K562 (cell line): Measurements from ENCODE around the gene NR0B2. TPM values are rescaled to one million over a fixed set of nuclear protein-coding genes. Genes with fewer than 3 reads are reported as not detected.
A peak's percentile ranks its signal among the peaks of the same experiment; 100 is the strongest.

Experiments
- ARHGAP35 ChIP-seq: fragments of 450-650 bp; IDR thresholded peaks from 2 replicates; pipeline ENCODE4 v1.6.1; 2018; ENCODE audit not compliant: partially characterized antibody
- BCL6 ChIP-seq: fragments of 250-450 bp; sonication (Bioruptor Pico); IDR thresholded peaks from 2 replicates; pipeline ENCODE4 v1.4.0; 2020
- ETV5 ChIP-seq: sonication (generic); formaldehyde crosslinking; IDR thresholded peaks from 2 replicates; pipeline ENCODE4 v1.4.0; 2020; ENCODE audit warnings: low read depth, mild to moderate bottlenecking, missing genetic modification reagents
- HNRNPL ChIP-seq: fragments of 200-400 bp; formaldehyde crosslinking; IDR thresholded peaks from 2 replicates; pipeline ENCODE4 v1.6.1; 2017; ENCODE audit warnings: low read depth, mild to moderate bottlenecking, low read length
- NCOA1 ChIP-seq: fragments of 450-650 bp; IDR thresholded peaks from 2 replicates; pipeline ENCODE4 v1.6.1; 2016; ENCODE audit warnings: low read depth
- NFRKB ChIP-seq: fragments of 450-650 bp; IDR thresholded peaks from 2 replicates; pipeline ENCODE4 v1.6.1; 2016; ENCODE audit warnings: low read depth
- RB1 ChIP-seq: fragments of 450-650 bp; IDR thresholded peaks from 2 replicates; pipeline ENCODE4 v1.6.1; 2017; ENCODE audit warnings: low read depth, mild to moderate bottlenecking
- TAL1 ChIP-seq: fragments of 450-650 bp; IDR thresholded peaks from 2 replicates; pipeline ENCODE4 v1.6.1; 2016; ENCODE audit warnings: mild to moderate bottlenecking
- TBL1XR1 ChIP-seq, 2 experiments: IDR thresholded peaks; 2 replicates each; pipeline ENCODE4 v1.6.1; 2012; ENCODE audit warnings: improper control_type of control experiment in 2 of 2, low read length in 2 of 2, mild to moderate bottlenecking in 1 of 2
- TGIF2 ChIP-seq: sonication (generic); formaldehyde crosslinking; IDR thresholded peaks from 2 replicates; pipeline ENCODE4 v1.8.1; 2022; ENCODE audit warnings: mild to moderate bottlenecking, missing genetic modification reagents, moderate library complexity
- U2AF1 ChIP-seq: fragments of 200-400 bp; formaldehyde crosslinking; optimal IDR thresholded peaks from 2 replicates; pipeline ENCODE3; 2017; ENCODE audit warnings: mild to moderate bottlenecking, low read depth, low read length, moderate library complexity
- XRCC3 ChIP-seq: fragments of 450-650 bp; IDR thresholded peaks from 2 replicates; pipeline ENCODE4 v1.6.1; 2017; ENCODE audit warnings: mild to moderate bottlenecking, moderate library complexity
- ZNF197 ChIP-seq: fragments of 200-800 bp; sonication (Bioruptor generic); IDR thresholded peaks from 2 replicates; pipeline ENCODE4 v1.6.1; 2016; ENCODE audit warnings: low read depth, missing genetic modification characterization, missing compliant biosample characterization
- ZNF239 ChIP-seq: fragments of 250-450 bp; sonication (Bioruptor Pico); IDR thresholded peaks from 2 replicates; pipeline ENCODE4 v1.4.0; 2020; ENCODE audit warnings: mild to moderate bottlenecking
- ZNF445 ChIP-seq: fragments of 250-450 bp; sonication (Bioruptor Pico); IDR thresholded peaks from 2 replicates; pipeline ENCODE4 v1.4.0; 2020; ENCODE audit warnings: low read depth, mild to moderate bottlenecking, moderate library complexity
- polyA plus RNA-seq, 8 experiments: library from polyadenylated mRNA; depleted of rRNA in 4 of 8; stranded (reverse) in 5 of 8; unstranded in 3 of 8; fragments of >200 nt; fragmentation: Nextera tagmentation in 2 of 8; fragmentation: Illumina TruSeq in 1 of 8; extraction: Ambion mirVana in 2 of 8; extraction: Trizol in 1 of 8; gene quantifications; 2 replicates each; pipeline versions ENCODE4 v1.2.1 to v1.2.3, GENCODE V29; 2011 to 2014; ENCODE audit warnings: inconsistent platforms in 1 of 8, missing spikeins in 1 of 8
- total RNA-seq, 7 experiments: library from RNA; depleted of rRNA in 6 of 7; stranded (reverse); fragments of >200 nt in 6 of 7; fragmentation: Illumina TruSeq in 2 of 7; extraction: Trizol in 2 of 7; gene quantifications; 2 replicates each; pipeline versions ENCODE4 v1.2.1 to v1.2.3, GENCODE V29; 2011 to 2021; ENCODE audit warnings: low replicate concordance in 1 of 7
- TF ChIP-seq, protein P1 (sequence below): fragments of 450-650 bp; conservative IDR thresholded peaks from 2 replicates; pipeline ENCODE4 v1.6.1; 2016; ENCODE audit warnings: missing genetic modification characterization, low read depth, mild to moderate bottlenecking, missing compliant biosample characterization, moderate library complexity

NR0B2 gene
- total and polyA plus RNA-seq, 9 of the 15 experiments (the other 6 are each of a cell fraction or from before 2014, with no cell fraction given): not detected

DNA sequence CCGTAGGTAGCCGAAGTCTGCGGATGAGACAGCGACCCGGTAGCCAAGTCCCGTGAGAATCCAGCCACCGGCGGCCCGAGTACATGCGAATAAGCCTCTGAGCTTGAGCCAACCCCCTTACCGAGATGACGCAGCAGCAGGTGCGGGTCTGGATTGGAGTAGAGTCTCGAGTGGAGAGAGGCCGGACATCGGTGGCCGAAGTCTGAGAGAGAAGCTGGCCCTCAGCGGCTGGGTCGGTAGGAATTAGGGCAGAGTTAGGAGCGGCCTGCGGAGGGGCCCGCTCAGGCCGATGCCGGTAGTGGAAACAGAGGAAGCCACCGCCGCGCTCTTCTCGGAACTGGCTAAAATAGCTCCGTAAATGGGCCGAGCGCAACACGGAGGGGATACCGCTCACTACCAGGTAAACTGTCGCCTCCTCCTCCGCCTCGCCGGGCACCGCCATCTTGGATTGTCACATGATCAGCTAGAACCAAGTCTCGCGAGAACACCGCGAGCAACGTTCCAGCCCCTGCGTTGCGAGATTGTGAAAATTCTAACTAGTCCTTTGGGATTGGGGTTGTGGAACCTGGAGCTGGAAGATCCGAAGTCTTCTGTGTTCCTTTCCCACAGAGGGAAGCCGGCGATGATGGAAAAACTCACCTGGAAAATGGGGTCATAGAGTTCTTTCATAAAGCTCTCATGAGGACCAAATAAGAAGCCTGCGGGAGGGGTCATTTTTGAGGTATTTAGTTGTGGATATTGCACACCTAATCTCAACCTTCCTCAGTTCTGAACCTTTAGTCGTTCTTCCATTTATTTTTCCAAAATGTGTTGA, 13.6 kb downstream of the NR0B2 start, which contains the start of gene GPATCH3 (continued):
- no peak for TF ChIP-seq XRCC3
- peak; percentile 54; the same call in 1 of the 2 replicates for TF ChIP-seq RB1
- no peak for TF ChIP-seq ZNF445 (CRISPR knock-in tag)
- peak; percentile 98 for TF ChIP-seq ARHGAP35
- no peak for TF ChIP-seq ETV5
- no peak for TF ChIP-seq NCOA1
- TF ChIP-seq, protein P1, sequence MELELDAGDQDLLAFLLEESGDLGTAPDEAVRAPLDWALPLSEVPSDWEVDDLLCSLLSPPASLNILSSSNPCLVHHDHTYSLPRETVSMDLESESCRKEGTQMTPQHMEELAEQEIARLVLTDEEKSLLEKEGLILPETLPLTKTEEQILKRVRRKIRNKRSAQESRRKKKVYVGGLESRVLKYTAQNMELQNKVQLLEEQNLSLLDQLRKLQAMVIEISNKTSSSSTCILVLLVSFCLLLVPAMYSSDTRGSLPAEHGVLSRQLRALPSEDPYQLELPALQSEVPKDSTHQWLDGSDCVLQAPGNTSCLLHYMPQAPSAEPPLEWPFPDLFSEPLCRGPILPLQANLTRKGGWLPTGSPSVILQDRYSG: no peak
- TF ChIP-seq TGIF2 (CRISPR knock-in tag): no peak
- no peak for TF ChIP-seq ZNF239 (CRISPR knock-in tag)
- TF ChIP-seq HNRNPL: no peak
- no peak for TF ChIP-seq BCL6 (CRISPR knock-in tag)
- TF ChIP-seq ZNF197: no peak
- TF ChIP-seq TAL1: no peak
- no peak for TF ChIP-seq TBL1XR1 (IDR thresholded peaks at IDR 0.05; ENCODE audit: low read length in 2 of 2)
- TF ChIP-seq NFRKB: peak; percentile 97
- no peak for TF ChIP-seq U2AF1
